SKM-1 treated with dmso at 0.1 percent for 144 hours (cell line): Measurements from ENCODE around the gene TRIM49D1.
"Not testable (repeated sequence)": the region's sequence is repeated elsewhere in the genome, so short reads cannot be mapped to it uniquely, and the experiment has no call there.

ENCODE experiments used
- DNase-seq: peaks from one replicate; lab custom pipeline; 2025; ENCODE audit not compliant: unreplicated experiment; lab: John Stamatoyannopoulos, UW

The TRIM49D1 gene, protein sequence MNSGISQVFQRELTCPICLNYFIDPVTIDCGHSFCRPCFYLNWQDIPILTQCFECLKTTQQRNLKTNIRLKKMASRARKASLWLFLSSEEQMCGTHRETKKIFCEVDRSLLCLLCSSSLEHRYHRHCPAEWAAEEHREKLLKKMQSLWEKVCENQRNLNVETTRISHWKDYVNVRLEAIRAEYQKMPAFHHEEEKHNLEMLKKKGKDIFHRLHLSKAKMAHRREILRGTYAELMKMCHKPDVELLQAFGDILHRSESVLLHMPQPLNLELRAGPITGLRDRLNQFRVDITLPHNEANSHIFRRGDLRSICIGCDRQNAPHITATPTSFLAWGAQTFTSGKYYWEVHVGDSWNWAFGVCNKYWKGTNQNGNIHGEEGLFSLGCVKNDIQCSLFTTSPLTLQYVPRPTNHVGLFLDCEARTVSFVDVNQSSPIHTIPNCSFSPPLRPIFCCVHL

DNA sequence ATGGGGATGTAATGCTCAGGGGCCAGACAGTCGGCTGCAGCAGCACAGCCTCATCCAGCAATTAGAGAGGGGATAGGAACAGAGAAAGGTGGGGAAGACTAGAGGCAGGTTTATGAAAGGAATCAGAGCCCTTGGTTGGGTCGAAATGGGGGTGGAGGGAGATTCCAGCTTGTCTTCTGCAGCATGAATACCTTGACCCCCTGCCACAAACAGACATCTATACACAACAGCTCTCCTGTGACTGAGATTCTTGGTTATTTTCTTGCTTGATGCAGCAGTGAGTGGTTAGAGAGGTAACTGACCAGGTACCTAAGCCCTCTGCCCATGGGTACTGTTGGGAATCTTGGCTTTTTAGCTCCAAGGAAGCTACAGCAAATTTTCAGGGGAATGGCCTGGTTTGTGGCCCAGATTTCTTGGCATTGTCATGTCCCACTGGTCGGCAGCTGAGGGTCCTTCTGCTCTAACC, at the start of gene TRIM49D1:
Gene TRIM49D1, minus strand, starts transcription at position 51 of the 466 bp plus-strand sequence. CDS start 4,535 bp downstream, outside the sequence.
- DNase-seq: no peak

- not testable (repeated sequence) for DNase-seq
These were observed 43.7 kb upstream of the TRIM49D1 start, which contains the start of gene TRIM64 for GRCh38 chr11:89965737-89966136. TSS of gene TRIM64 (plus strand) at chr11:89966037. CDS start at chr11:89968504, 2,467 bp downstream.

- DNase-seq: not testable (repeated sequence)
These were observed 38.8 kb upstream of the TRIM49D1 start for GRCh38 chr11:89960833-89961232.

DNA sequence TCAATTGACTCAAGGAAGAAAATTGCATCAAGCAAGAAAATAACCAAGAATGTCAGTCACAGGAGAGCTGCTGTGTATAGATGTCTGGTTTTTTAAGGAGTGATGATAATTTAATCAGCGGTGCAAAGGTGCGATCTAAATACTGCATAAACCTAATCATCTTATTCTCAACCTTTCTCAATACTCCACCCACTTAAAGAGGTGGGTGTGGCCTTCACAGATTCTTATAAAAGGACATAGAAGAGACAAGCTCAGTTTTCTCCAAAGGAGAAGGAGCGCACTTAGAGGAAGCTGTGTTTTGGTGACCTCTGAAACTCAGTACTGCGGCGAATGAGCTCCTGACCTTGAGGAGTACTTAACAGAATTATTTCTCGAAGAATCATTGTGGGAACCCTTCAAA, 1.7 kb upstream of the TRIM49D1 start, which contains the start of gene TRIM49D2:
Gene TRIM49D2, plus strand, starts transcription at position 301 of the 400 bp plus-strand sequence. CDS start 2,698 bp downstream, outside the sequence.
- DNase-seq: not testable (repeated sequence)

GRCh38 chr11:89900809-89901208, 21.2 kb downstream of the TRIM49D1 start:
- not testable (repeated sequence) for DNase-seq

- DNase-seq: not testable (repeated sequence)
These were observed 28.8 kb downstream of the TRIM49D1 start for GRCh38 chr11:89893245-89893644.

- not testable (repeated sequence) for DNase-seq
These were observed 44.5 kb downstream of the TRIM49D1 start for GRCh38 chr11:89877511-89877910.

DNA sequence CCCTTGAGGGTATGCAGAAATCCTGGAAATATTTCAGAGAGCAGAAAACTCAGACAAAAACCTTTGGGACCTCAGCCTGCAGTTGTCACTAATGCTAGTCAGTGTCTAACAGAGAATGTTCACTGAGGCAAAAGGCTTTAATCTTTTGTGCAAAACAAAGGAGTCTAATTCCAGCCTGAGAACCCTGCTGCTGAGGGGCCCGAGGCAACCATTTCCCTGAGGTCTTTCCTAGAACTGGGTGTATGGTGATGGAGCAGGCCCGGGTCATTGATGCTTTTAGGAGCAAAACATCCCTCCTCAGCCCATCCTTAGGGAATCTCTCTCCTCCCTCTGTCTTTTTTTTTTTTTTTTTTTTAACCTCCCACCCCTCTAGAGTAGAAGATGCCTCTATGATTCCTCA, 49.5 kb downstream of the TRIM49D1 start:
- DNase-seq: not testable (repeated sequence)

GRCh38 chr11:89865223-89865622, 56.8 kb downstream of the TRIM49D1 start:
- DNase-seq: not testable (repeated sequence)

GRCh38 chr11:89863906-89864704, 57.9 kb downstream of the TRIM49D1 start:
- not testable (repeated sequence) for DNase-seq
